Measurements from ENCODE around the gene PHLDB2.

DNA sequence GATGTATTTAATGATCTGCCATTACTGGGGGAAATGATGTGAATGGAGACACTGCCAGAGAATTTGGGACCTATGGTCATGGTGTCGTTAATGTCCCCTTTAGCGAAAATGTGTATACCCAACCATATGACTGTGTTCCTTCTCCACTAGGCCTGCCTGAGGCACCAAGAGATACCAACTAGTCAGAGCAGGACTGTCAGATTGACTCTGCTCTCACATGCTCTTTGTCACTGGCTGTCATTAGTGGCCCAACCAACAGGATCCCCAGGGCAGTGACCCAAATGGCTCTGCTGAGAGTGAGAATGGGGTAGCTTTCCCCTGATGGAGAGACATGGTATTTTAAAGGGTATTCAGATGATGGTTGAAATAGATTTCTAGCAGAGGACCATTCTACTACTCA is 142.5 kb downstream of the PHLDB2 start:
- TF ChIP-seq CTCF (IDR thresholded peaks at IDR 0.05) (no peak), POLR2A (IDR thresholded peaks at IDR 0.05) (no peak)

Data from lower leg skin (tissue), 3 donors.